PC-3 (cell line): Measurements from ENCODE around the gene SEMA3C. TPM values are rescaled to one million over a fixed set of nuclear protein-coding genes. Genes with fewer than 3 reads are reported as not detected.

ENCODE experiments used
- ATAC-seq: fragments of 200-7000 bp; cut with Tn5 transposase; 2 replicates; pipeline ENCODE4 v1.9.1; 2020; ENCODE audit warnings: mild to moderate bottlenecking, moderate library complexity
- BruUV-seq: library from RNA; stranded (reverse); fragments of 400-500 nt; replicated peaks from 2 replicates; lab custom pipeline; 2021; lab: Mats Ljungman, UMichigan
- CTCF ChIA-PET: fragments of 300-600 bp; sonication (Branson Sonifier 250); formaldehyde crosslinking; loops from one replicate; lab custom pipeline; 2022; ENCODE audit warnings: antibody characterized with exemption; lab: Charles Lee
- POLR2A ChIA-PET: fragments of 300-600 bp; sonication (Branson Sonifier 250); formaldehyde crosslinking; loops from one replicate; lab custom pipeline; 2022; ENCODE audit warnings: antibody characterized with exemption; ENCODE audit not compliant: unreplicated experiment; lab: Charles Lee
- DNase-seq: peaks from one replicate; pipeline ENCODE4 v3.0.0-alpha.2; 2015
- H2AFZ ChIP-seq: fragments of 300-600 bp; sonication (generic); 2 replicates; pipeline ENCODE4 v1.6.0; 2016; ENCODE audit warnings: antibody characterized with exemption, low read length
- H3F3A ChIP-seq: fragments of 300-600 bp; sonication (generic); one replicate; pipeline ENCODE4 v1.6.0; 2017; ENCODE audit warnings: antibody characterized with exemption, low read length, control low read depth, mild to moderate bottlenecking; ENCODE audit not compliant: unreplicated experiment
- H3K27ac ChIP-seq: fragments of 300-600 bp; sonication (generic); 2 replicates; pipeline ENCODE4 v1.5.1; 2016; ENCODE audit warnings: mild to moderate bottlenecking, low read length
- H3K27me3 ChIP-seq: fragments of 300-600 bp; sonication (generic); 2 replicates; pipeline ENCODE4 v1.6.1; 2016; ENCODE audit warnings: low read length, mixed read lengths
- H3K36me3 ChIP-seq: fragments of 300-600 bp; sonication (generic); 2 replicates; pipeline ENCODE4 v1.6.1; 2016; ENCODE audit warnings: low read depth, mixed run types, low read length, mixed read lengths
- H3K4me1 ChIP-seq: fragments of 300-600 bp; sonication (generic); 2 replicates; pipeline ENCODE4 v1.5.1; 2016; ENCODE audit warnings: low read length; ENCODE audit not compliant: insufficient read depth
- H3K4me2 ChIP-seq: fragments of 300-600 bp; sonication (generic); 2 replicates; pipeline ENCODE4 v1.6.0; 2016; ENCODE audit warnings: low read length
- H3K4me3 ChIP-seq: fragments of 300-600 bp; sonication (generic); 2 replicates; pipeline ENCODE4 v1.5.1; 2016; ENCODE audit warnings: mild to moderate bottlenecking, low read length, mixed read lengths
- H3K79me2 ChIP-seq: fragments of 300-600 bp; sonication (generic); 2 replicates; pipeline ENCODE4 v1.6.1; 2017; ENCODE audit warnings: low read length, mixed read lengths
- H3K9ac ChIP-seq: fragments of 300-600 bp; sonication (generic); 2 replicates; pipeline ENCODE4 v1.6.0; 2016; ENCODE audit warnings: mild to moderate bottlenecking, low read length
- H3K9me2 ChIP-seq: fragments of 300-600 bp; sonication (generic); replicated peaks from 2 replicates; pipeline ENCODE4 v1.6.1; 2016; ENCODE audit warnings: mixed run types, low read length, mixed read lengths
- H3K9me3 ChIP-seq: fragments of 300-600 bp; sonication (generic); 2 replicates; pipeline ENCODE4 v1.6.1; 2016; ENCODE audit warnings: low read length, mixed read lengths
- H4K20me1 ChIP-seq: fragments of 300-600 bp; sonication (generic); 2 replicates; pipeline ENCODE4 v1.6.1; 2016; ENCODE audit warnings: low read length, mixed read lengths
- EZH2 ChIP-seq: fragments of 300-600 bp; sonication (generic); IDR thresholded peaks from one replicate; pipeline ENCODE4 v1.6.1; 2017; ENCODE audit warnings: antibody characterized with exemption, mild to moderate bottlenecking, low read length; ENCODE audit not compliant: unreplicated experiment
- EZH2phosphoT487 ChIP-seq: fragments of 300-600 bp; sonication (generic); IDR thresholded peaks from 2 replicates; pipeline ENCODE4 v1.6.1; 2018; ENCODE audit warnings: mild to moderate bottlenecking, antibody characterized with exemption, low read length, borderline replicate concordance
- intact Hi-C: fragments of 100-400 bp; cut with micrococcal nuclease; formaldehyde crosslinking; loops from 2 replicates; pipeline ENCODE4 v1.9.0; 2023
- total RNA-seq: library from RNA; depleted of rRNA; stranded (reverse); fragments of >200 nt; gene quantifications from 2 replicates; pipeline ENCODE4 v1.2.3, GENCODE V29; 2014
- TF ChIP-seq, protein P1 (sequence below): fragments of 300-600 bp; sonication (generic); conservative IDR thresholded peaks from 2 replicates; pipeline ENCODE4 v1.5.1; 2017; ENCODE audit warnings: antibody characterized with exemption, low read depth, mild to moderate bottlenecking, low read length

Gene SEMA3C
- total RNA-seq, 1 experiment from 2014 or later, result 28.0 TPM

DNA sequence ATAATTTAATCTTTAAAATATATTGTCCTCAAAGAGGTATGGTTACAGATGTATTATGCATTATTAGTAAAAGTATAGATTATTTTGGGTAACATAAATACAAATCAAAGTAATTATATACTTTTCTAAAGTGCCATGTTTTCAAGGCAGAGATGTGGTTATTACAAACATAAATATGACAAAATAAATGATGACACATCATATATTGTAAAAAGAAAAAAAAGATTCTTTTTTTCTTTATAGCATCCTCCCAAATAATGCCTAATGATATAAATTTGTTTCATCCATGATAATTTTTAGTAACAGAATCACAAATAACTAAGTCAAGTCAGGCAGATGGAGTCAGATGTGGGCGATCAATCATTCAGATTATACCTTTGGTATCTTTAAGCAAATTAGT lies 29.3 kb downstream of the SEMA3C start:
- no peaks in the 10 kb centered on the region for H3K9me2 ChIP-seq
- H3K27ac ChIP-seq, result no peak overlapping the region
- ChIA-PET POLR2A (no interaction called here), CTCF (interaction anchor here (0.5 kb wide), 1 partner anchor 29 kb away, joined by 4 read pairs; the partner anchor contains the start of gene SEMA3C)
- peaks cover 6% of the 10 kb centered on the region for H3K79me2 ChIP-seq
- H3K9me3 ChIP-seq, result no peaks in the 10 kb centered on the region
- H2AFZ ChIP-seq, result no peak overlapping the region
- DNase-seq (no peak), ATAC-seq (no peak)
- no peak overlapping the region for H3K4me3 ChIP-seq
- H3K4me1 ChIP-seq, result peaks cover 6% of the 10 kb centered on the region
- H3F3A ChIP-seq, result no peaks in the 10 kb centered on the region
- TF ChIP-seq EZH2phosphoT487 (no peak), EZH2 (no peak)
- TF ChIP-seq, protein P1, sequence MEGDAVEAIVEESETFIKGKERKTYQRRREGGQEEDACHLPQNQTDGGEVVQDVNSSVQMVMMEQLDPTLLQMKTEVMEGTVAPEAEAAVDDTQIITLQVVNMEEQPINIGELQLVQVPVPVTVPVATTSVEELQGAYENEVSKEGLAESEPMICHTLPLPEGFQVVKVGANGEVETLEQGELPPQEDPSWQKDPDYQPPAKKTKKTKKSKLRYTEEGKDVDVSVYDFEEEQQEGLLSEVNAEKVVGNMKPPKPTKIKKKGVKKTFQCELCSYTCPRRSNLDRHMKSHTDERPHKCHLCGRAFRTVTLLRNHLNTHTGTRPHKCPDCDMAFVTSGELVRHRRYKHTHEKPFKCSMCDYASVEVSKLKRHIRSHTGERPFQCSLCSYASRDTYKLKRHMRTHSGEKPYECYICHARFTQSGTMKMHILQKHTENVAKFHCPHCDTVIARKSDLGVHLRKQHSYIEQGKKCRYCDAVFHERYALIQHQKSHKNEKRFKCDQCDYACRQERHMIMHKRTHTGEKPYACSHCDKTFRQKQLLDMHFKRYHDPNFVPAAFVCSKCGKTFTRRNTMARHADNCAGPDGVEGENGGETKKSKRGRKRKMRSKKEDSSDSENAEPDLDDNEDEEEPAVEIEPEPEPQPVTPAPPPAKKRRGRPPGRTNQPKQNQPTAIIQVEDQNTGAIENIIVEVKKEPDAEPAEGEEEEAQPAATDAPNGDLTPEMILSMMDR, result no peak
- no peak overlapping the region for H3K9ac ChIP-seq
- BruUV-seq, result no TSS peak
- intact Hi-C loops, result no loop called here
- H3K36me3 ChIP-seq, result no peaks in the 10 kb centered on the region
- no peak overlapping the region for H3K4me2 ChIP-seq
- H3K27me3 ChIP-seq, result no peaks in the 10 kb centered on the region
- H4K20me1 ChIP-seq, result no peaks in the 10 kb centered on the region

DNA sequence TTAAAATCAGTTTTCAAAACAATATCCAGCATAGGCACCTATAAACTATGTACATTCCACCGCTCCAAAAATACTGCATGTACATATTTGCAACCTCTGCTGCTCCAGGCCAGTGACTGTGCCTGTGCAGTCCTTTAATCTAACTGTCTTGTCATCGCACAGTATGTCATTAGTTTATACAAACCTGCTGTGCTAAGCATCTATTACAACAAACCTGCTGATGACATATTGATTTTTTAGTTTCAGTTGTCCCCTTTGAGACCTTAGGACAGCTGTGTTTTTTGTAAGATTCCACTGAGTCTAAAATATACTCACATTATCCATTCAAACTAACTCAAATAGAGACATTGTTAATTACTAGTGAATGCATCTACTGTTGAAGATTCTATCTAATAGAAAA lies 33.1 kb downstream of the SEMA3C start:
- H3K27me3 ChIP-seq, result no peaks in the 10 kb centered on the region
- no peak for DNase-seq
- ChIA-PET CTCF (no interaction called here), POLR2A (no interaction called here)
- peaks cover 5% of the 10 kb centered on the region for H3F3A ChIP-seq
- H3K4me2 ChIP-seq, result no peak overlapping the region
- intact Hi-C loops, result no loop called here
- no peak overlapping the region for H3K9ac ChIP-seq
- H4K20me1 ChIP-seq, result no peaks in the 10 kb centered on the region
- H3K4me1 ChIP-seq, result peaks cover 25% of the 10 kb centered on the region
- H3K36me3 ChIP-seq, result no peaks in the 10 kb centered on the region
- no peaks in the 10 kb centered on the region for H3K9me3 ChIP-seq
- no TSS peak for BruUV-seq
- no peaks in the 10 kb centered on the region for H3K9me2 ChIP-seq
- no peak overlapping the region for H2AFZ ChIP-seq
- no peak for TF ChIP-seq EZH2phosphoT487
- TF ChIP-seq, protein P1, result no peak
- TF ChIP-seq EZH2, result no peak
- peaks cover 11% of the 10 kb centered on the region; the same call in 1 of the 2 replicates for H3K79me2 ChIP-seq
- H3K4me3 ChIP-seq, result no peak overlapping the region
- ATAC-seq, result no peak
- no peak overlapping the region for H3K27ac ChIP-seq

DNA sequence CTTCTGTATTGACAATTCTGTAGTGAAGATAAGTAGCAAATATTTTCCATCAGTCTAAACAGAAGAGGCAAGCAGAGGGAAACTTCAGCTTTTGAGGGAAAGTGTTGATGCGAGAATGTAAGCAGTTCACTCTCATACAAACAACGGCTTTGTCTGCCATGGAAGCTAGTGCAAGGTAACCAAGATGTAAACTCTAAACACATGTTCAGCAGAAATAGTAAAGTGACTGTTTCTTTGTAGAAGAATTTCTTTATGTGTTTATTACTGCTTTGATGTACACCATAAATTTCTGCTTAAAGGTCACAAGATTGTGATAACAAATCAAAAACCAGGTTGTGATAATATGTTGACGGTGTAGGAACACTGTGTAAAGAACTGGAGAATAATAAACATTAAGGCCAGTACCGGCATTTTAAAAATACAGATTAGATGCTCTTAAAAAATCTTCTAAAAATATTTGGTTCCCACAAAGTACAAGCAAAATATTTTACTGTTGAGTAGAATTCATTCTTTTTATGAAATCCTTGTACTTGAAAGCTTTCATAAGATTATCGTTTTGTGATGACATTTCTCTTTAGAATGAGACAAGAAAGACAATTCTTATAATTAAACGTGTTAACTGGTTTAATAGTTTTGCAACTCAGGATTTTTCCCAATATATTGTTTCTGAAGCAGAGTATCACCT lies 34.2 kb downstream of the SEMA3C start:
- peaks cover 5% of the 10 kb centered on the region for H3F3A ChIP-seq
- no peak for ATAC-seq
- ChIA-PET POLR2A (interaction anchor here (1.1 kb wide), 1 partner anchor 34 kb away, joined by 5 read pairs; the partner anchor contains the start of gene SEMA3C), CTCF (no interaction called here)
- H3K9me2 ChIP-seq, result no peaks in the 10 kb centered on the region
- H3K27ac ChIP-seq, result peak overlapping the region; percentile 58
- DNase-seq, result no peak
- H3K36me3 ChIP-seq, result no peaks in the 10 kb centered on the region
- TF ChIP-seq EZH2 (no peak), EZH2phosphoT487 (no peak)
- TF ChIP-seq, protein P1, result no peak
- no TSS peak for BruUV-seq
- peak overlapping the region; percentile 45 for H3K4me2 ChIP-seq
- peaks cover 25% of the 10 kb centered on the region for H3K4me1 ChIP-seq
- H3K27me3 ChIP-seq, result no peaks in the 10 kb centered on the region
- H4K20me1 ChIP-seq, result no peaks in the 10 kb centered on the region
- peaks cover 11% of the 10 kb centered on the region; the same call in 1 of the 2 replicates for H3K79me2 ChIP-seq
- intact Hi-C loops, result no loop called here
- H3K9me3 ChIP-seq, result no peaks in the 10 kb centered on the region
- H3K9ac ChIP-seq, result no peak overlapping the region
- no peak overlapping the region for H3K4me3 ChIP-seq
- no peak overlapping the region for H2AFZ ChIP-seq
